ENCODE measurements around the gene CCPG1.

DNA sequence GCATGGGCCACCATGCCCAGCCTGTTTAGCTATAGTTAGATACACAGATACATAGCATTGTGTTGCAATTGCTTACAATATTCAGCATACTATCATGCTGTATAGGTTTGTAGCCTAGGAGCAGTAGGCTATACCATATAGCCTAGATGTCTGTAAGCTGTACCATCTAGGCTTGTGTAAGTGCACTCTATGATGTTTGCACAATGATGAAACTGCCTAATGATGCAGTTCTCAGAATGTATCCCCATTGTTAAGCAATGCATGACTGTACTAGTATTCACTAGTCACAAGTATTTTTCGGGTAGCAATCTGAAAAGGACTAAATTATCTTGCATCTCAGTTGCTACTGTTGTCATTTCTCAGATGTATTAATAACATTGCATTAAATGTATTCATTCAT, 73.2 kb downstream of the CCPG1 start:
- TF ChIP-seq RFX5 (IDR thresholded peaks at IDR 0.05; ENCODE audit: low read depth, low read length) (no peak), ZNF121 (CRISPR knock-in tag; IDR thresholded peaks at IDR 0.05) (no peak), RXRA (CRISPR knock-in tag; IDR thresholded peaks at IDR 0.05) (no peak), SMYD3 (CRISPR knock-in tag; IDR thresholded peaks at IDR 0.05) (no peak), RAD21 (CRISPR knock-in tag; IDR thresholded peaks at IDR 0.05) (no peak), ZFP41 (CRISPR knock-in tag; IDR thresholded peaks at IDR 0.05; ENCODE audit: borderline replicate concordance) (no peak)
- TF ChIP-seq, protein P1, sequence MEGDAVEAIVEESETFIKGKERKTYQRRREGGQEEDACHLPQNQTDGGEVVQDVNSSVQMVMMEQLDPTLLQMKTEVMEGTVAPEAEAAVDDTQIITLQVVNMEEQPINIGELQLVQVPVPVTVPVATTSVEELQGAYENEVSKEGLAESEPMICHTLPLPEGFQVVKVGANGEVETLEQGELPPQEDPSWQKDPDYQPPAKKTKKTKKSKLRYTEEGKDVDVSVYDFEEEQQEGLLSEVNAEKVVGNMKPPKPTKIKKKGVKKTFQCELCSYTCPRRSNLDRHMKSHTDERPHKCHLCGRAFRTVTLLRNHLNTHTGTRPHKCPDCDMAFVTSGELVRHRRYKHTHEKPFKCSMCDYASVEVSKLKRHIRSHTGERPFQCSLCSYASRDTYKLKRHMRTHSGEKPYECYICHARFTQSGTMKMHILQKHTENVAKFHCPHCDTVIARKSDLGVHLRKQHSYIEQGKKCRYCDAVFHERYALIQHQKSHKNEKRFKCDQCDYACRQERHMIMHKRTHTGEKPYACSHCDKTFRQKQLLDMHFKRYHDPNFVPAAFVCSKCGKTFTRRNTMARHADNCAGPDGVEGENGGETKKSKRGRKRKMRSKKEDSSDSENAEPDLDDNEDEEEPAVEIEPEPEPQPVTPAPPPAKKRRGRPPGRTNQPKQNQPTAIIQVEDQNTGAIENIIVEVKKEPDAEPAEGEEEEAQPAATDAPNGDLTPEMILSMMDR (CRISPR knock-in tag; IDR thresholded peaks at IDR 0.05), result no peak
- TF ChIP-seq, protein P2, sequence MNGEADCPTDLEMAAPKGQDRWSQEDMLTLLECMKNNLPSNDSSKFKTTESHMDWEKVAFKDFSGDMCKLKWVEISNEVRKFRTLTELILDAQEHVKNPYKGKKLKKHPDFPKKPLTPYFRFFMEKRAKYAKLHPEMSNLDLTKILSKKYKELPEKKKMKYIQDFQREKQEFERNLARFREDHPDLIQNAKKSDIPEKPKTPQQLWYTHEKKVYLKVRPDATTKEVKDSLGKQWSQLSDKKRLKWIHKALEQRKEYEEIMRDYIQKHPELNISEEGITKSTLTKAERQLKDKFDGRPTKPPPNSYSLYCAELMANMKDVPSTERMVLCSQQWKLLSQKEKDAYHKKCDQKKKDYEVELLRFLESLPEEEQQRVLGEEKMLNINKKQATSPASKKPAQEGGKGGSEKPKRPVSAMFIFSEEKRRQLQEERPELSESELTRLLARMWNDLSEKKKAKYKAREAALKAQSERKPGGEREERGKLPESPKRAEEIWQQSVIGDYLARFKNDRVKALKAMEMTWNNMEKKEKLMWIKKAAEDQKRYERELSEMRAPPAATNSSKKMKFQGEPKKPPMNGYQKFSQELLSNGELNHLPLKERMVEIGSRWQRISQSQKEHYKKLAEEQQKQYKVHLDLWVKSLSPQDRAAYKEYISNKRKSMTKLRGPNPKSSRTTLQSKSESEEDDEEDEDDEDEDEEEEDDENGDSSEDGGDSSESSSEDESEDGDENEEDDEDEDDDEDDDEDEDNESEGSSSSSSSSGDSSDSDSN (CRISPR knock-in tag; IDR thresholded peaks at IDR 0.05), result no peak

Measured in HepG2 (cell line).